ENCODE results near the gene KRT24. TPM values are rescaled to one million over a fixed set of nuclear protein-coding genes. Genes with fewer than 3 reads are reported as not detected.

Gene KRT24
- total and polyA plus RNA-seq, 2 of the 4 experiments (the other 2 are of a cell fraction), result not detected

GRCh38 chr17:40671282-40671681, 32.3 kb downstream of the KRT24 start:
- Histone ChIP-seq H4K91ac (ENCODE audit: insufficient read depth, low read depth, low read length) (no peak overlapping the region), H2BK5ac (ENCODE audit: low read depth, low read length, poor library complexity, severe bottlenecking) (no peak overlapping the region), H3K4ac (ENCODE audit: low read depth, low read length) (no peak overlapping the region), H3K4me2 (ENCODE audit: low read depth, low read length) (no peak overlapping the region), H2AFZ (replicated peaks; ENCODE audit: low read length, poor library complexity) (no peak overlapping the region), H4K8ac (ENCODE audit: low read depth in 2 of 2, low read length in 2 of 2) (no peak overlapping the region), H3K27ac (ENCODE audit: insufficient read depth, low read length) (no peak overlapping the region), H3K9me3 (ENCODE audit: control insufficient read depth, insufficient read depth, low read length) (no peaks in the 10 kb centered on the region), H3K4me3 (ENCODE audit: insufficient read depth, low read depth, low read length) (no peak overlapping the region), H4K5ac (ENCODE audit: low read depth, low read length) (no peak overlapping the region), H3K36me3 (ENCODE audit: control insufficient read depth, insufficient read depth, low read length) (no peaks in the 10 kb centered on the region), H2BK20ac (ENCODE audit: low read depth, low read length) (no peak overlapping the region), H3K23ac (ENCODE audit: low read depth, low read length) (no peak overlapping the region), H3K79me1 (ENCODE audit: low read depth in 1 of 2, low read length in 2 of 2) (no peaks in the 10 kb centered on the region), H2BK15ac (ENCODE audit: low read depth, low read length) (no peak overlapping the region), H4K20me1 (ENCODE audit: insufficient read depth, low read length) (no peaks in the 10 kb centered on the region), H2BK120ac (ENCODE audit: low read depth, low read length) (no peak overlapping the region), H3K18ac (ENCODE audit: low read depth, low read length) (no peak overlapping the region), H3K9me1 (ENCODE audit: insufficient read depth, low read length) (no peaks in the 10 kb centered on the region), H3K56ac (ENCODE audit: extremely low read depth, insufficient read depth, low read length) (no peak overlapping the region), H2AK9ac (replicated peaks; ENCODE audit: low read depth, low read length, poor library complexity) (no peak overlapping the region), H2AK5ac (ENCODE audit: low read depth, low read length) (no peak overlapping the region), H3K14ac (replicated peaks; ENCODE audit: low read depth, low read length) (no peak overlapping the region), H3K9ac (ENCODE audit: low read depth, low read length) (no peak overlapping the region), H3K27me3 (ENCODE audit: control insufficient read depth, insufficient read depth, low read length) (peaks cover 39% of the 10 kb centered on the region), H3K4me1 (ENCODE audit: control insufficient read depth, insufficient read depth, low read length) (no peaks in the 10 kb centered on the region)
- in situ Hi-C loops (cut with MboI; ENCODE audit: low sequenced_read_pairs) (no loop called here), intact Hi-C loops (cut with micrococcal nuclease) (loop anchor here (5.0 kb wide), 1 partner anchor 101 kb away; the partner anchor contains the start of gene KRT26), dilution Hi-C loops (cut with HindIII; ENCODE audit: low sequenced_read_pairs, unreplicated experiment) (no loop called here)
- no peak for TF ChIP-seq CTCF (conservative IDR thresholded peaks at IDR 0.05; ENCODE audit: low read depth, low read length)
- no peak for TF ChIP-seq MAFK (IDR thresholded peaks at IDR 0.05; ENCODE audit: low read depth, low read length)
- TF ChIP-seq CHD1 (IDR thresholded peaks at IDR 0.05; ENCODE audit: low read depth, low read length), result no peak
- no peak for TF ChIP-seq MXI1 (IDR thresholded peaks at IDR 0.05; ENCODE audit: borderline replicate concordance, low read depth, low read length)
- TF ChIP-seq USF2 (IDR thresholded peaks at IDR 0.05; ENCODE audit: low read depth, low read length), result no peak
- no peak for TF ChIP-seq MAZ (IDR thresholded peaks at IDR 0.05; ENCODE audit: borderline replicate concordance, low read depth, low read length)
- ATAC-seq (ENCODE audit: low read depth) (no peak), DNase-seq (no peak)
- ChIA-PET POLR2A (ENCODE audit: unreplicated experiment) (no interaction called here), CTCF (no interaction called here)
- no TSS peak for BruUV-seq (replicated peaks)
- 40% methylated on average over 1 of the region's 4 CpGs; no CpG with 5 or more reads in 1 of the 2 experiments for WGBS, 2 experiments (ENCODE audit: extremely low coverage in 2 of 2, insufficient read length in 1 of 2)

All from IMR-90 (cell line).